Mesenchymal stem cell (in vitro differentiated cells and primary cell): ENCODE data around the gene FERMT2.

Source experiments
- DNase-seq: peaks from one replicate; pipeline ENCODE4 v3.0.0-alpha.2; 2013
- H2AFZ ChIP-seq: one replicate; pipeline ENCODE4 v1.6.1; 2013; ENCODE audit warnings: low read depth, mild to moderate bottlenecking, control low read depth, inconsistent platforms, low read length, moderate library complexity
- H2AK5ac ChIP-seq: 2 replicates; pipeline ENCODE4 v1.6.1; 2013; ENCODE audit warnings: low read length, moderate library complexity, mild to moderate bottlenecking, inconsistent platforms; ENCODE audit not compliant: severe bottlenecking
- H2BK120ac ChIP-seq: one replicate; pipeline ENCODE4 v1.6.1; 2013; ENCODE audit warnings: low read depth, mild to moderate bottlenecking, inconsistent platforms, low read length, moderate library complexity
- H2BK12ac ChIP-seq, 2 experiments: one replicate each; pipeline ENCODE4 v1.6.1; 2013; ENCODE audit warnings: inconsistent platforms in 2 of 2, low read length in 2 of 2, mild to moderate bottlenecking in 2 of 2, moderate library complexity in 2 of 2, control low read depth in 1 of 2
- H2BK15ac ChIP-seq: one replicate; pipeline ENCODE4 v1.6.1; 2013; ENCODE audit warnings: mild to moderate bottlenecking, low read depth, inconsistent platforms; ENCODE audit not compliant: poor library complexity, severe bottlenecking
- H2BK5ac ChIP-seq: 2 replicates; pipeline ENCODE4 v1.6.1; 2013; ENCODE audit warnings: low read depth, mild to moderate bottlenecking, low read length, control low read depth, inconsistent platforms; ENCODE audit not compliant: poor library complexity, severe bottlenecking
- H3K14ac ChIP-seq, 2 experiments: one replicate each; pipeline ENCODE4 v1.6.1; 2013; ENCODE audit warnings: inconsistent platforms in 2 of 2, low read length in 2 of 2, control low read depth in 1 of 2, mild to moderate bottlenecking in 1 of 2, moderate library complexity in 1 of 2
- H3K18ac ChIP-seq, 2 experiments: one replicate each; pipeline ENCODE4 v1.6.1; 2013; ENCODE audit warnings: inconsistent platforms in 2 of 2, low read length in 2 of 2, control low read depth in 1 of 2, low read depth in 1 of 2, mild to moderate bottlenecking in 1 of 2
- H3K23ac ChIP-seq, 2 experiments: one replicate each; pipeline ENCODE4 v1.6.1; 2013; ENCODE audit warnings: inconsistent platforms in 2 of 2, low read length in 2 of 2, mild to moderate bottlenecking in 2 of 2, moderate library complexity in 2 of 2, control low read depth in 1 of 2
- H3K27ac ChIP-seq: 2 replicates; pipeline ENCODE4 v1.5.1; 2013; ENCODE audit warnings: mild to moderate bottlenecking, moderate library complexity, low read length, control low read depth, inconsistent platforms; ENCODE audit not compliant: poor library complexity, severe bottlenecking
- H3K27me3 ChIP-seq, 2 experiments: 2 replicates each; pipeline versions ENCODE4 v1.6.1 to v1.7.0; 2013; ENCODE audit warnings: low read length in 2 of 2, mild to moderate bottlenecking in 2 of 2, moderate library complexity in 2 of 2, control low read depth in 1 of 2, inconsistent platforms in 1 of 2; ENCODE audit not compliant: control insufficient read depth in 1 of 2, insufficient read depth in 1 of 2
- H3K36me3 ChIP-seq, 2 experiments: 2 replicates each; pipeline versions ENCODE4 v1.6.1 to v1.7.0; 2013; ENCODE audit warnings: low read length in 2 of 2, control low read depth in 1 of 2, inconsistent platforms in 1 of 2, low read depth in 1 of 2, mild to moderate bottlenecking in 1 of 2; ENCODE audit not compliant: insufficient read depth in 2 of 2, control insufficient read depth in 1 of 2
- H3K4ac ChIP-seq, 2 experiments: one replicate each; pipeline ENCODE4 v1.6.1; 2013; ENCODE audit warnings: inconsistent platforms in 2 of 2, low read length in 2 of 2, mild to moderate bottlenecking in 2 of 2, moderate library complexity in 2 of 2, control low read depth in 1 of 2, low read depth in 1 of 2
- H3K4me1 ChIP-seq: 2 replicates; pipeline ENCODE4 v1.6.1; 2013; ENCODE audit warnings: low read depth, low read length, control low read depth; ENCODE audit not compliant: control insufficient read depth, insufficient read depth
- H3K4me2 ChIP-seq: 2 replicates; pipeline ENCODE4 v1.6.1; 2013; ENCODE audit warnings: low read length, mild to moderate bottlenecking, inconsistent platforms; ENCODE audit not compliant: poor library complexity, severe bottlenecking
- H3K4me3 ChIP-seq, 2 experiments: 2 replicates each; pipeline versions ENCODE4 v1.5.1 to v1.7.0; 2013; ENCODE audit warnings: low read length in 2 of 2, mild to moderate bottlenecking in 2 of 2, control low read depth in 1 of 2, low read depth in 1 of 2; ENCODE audit not compliant: insufficient read depth in 1 of 2
- H3K79me1 ChIP-seq: replicated peaks from 2 replicates; pipeline ENCODE4 v1.6.1; 2013; ENCODE audit warnings: mild to moderate bottlenecking, control low read depth, low read length, inconsistent platforms; ENCODE audit not compliant: poor library complexity, severe bottlenecking
- H3K9ac ChIP-seq: 2 replicates; pipeline ENCODE4 v1.7.0; 2013; ENCODE audit warnings: mild to moderate bottlenecking, low read length, moderate library complexity
- H3K9me3 ChIP-seq: 2 replicates; pipeline ENCODE4 v1.7.0; 2013; ENCODE audit warnings: mild to moderate bottlenecking, low read length; ENCODE audit not compliant: control insufficient read depth
- H4K8ac ChIP-seq: one replicate; pipeline ENCODE4 v1.6.1; 2013; ENCODE audit warnings: inconsistent platforms, mild to moderate bottlenecking, low read length, moderate library complexity
- H4K91ac ChIP-seq: one replicate; pipeline ENCODE4 v1.6.1; 2013; ENCODE audit warnings: mild to moderate bottlenecking, low read length, inconsistent platforms
- WGBS: methylation state at CpG from one replicate; pipeline ENCODE4 v1.1.7; 2013; ENCODE audit warnings: mixed read lengths; 5-methylcytosine and 5-hydroxymethylcytosine counted together

Gene FERMT2

DNA sequence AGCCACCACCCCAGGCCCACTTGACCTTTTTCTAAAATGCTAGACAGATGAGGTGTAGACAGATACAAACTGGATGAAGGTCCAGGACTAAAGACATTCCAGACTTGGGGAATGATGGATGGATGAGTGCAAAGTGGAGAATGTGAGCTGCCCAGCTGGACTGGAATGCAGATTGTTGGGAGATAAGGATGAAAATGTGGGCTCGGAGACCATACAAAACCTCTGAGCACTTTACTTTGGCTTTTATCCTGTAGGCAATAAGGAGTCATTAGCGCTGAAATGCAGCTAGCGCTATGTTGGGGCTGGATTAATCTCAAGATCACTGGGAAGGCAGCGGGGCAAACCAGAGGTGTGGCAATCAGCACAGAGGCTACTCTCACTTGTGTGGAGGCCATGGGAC lies 94.7 kb downstream of the FERMT2 start:
- H3K79me1 ChIP-seq = peaks cover 7% of the 10 kb centered on the region

DNA sequence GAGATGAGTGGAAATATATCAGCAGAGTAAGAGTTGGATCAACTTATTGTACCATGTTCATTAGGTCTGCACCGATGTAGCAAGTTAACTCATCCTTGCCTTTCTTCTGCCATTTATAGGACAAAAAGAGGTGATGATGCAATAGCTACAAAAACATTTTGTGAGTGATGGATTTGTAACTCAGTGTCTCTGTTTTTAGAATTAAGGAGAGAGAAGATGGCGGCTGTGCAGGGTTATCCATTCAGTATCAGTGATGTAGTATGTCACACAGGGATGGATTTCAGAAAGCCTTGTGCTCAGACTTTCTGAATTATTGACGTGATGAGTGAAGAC lies 97.4 kb downstream of the FERMT2 start:
- Histone ChIP-seq H3K23ac (no peak overlapping the region), H2BK5ac (no peak overlapping the region), H3K14ac (no peak overlapping the region), H3K9me3 (no peaks in the 10 kb centered on the region), H4K91ac (peak overlapping the region; percentile 28), H3K9ac (no peak overlapping the region), H2BK12ac (peak overlapping the region in 1 of 2 experiments; percentile 14), H2AFZ (no peak overlapping the region), H4K8ac (no peak overlapping the region), H3K79me1 (peaks cover 7% of the 10 kb centered on the region), H3K4me2 (no peak overlapping the region), H3K27me3 (no peaks in the 10 kb centered on the region), H2BK15ac (no peak overlapping the region), H3K36me3 (peaks cover 10 to 34% of the 10 kb centered on the region in 2 experiments), H3K4ac (no peak overlapping the region), H2BK120ac (no peak overlapping the region), H2AK5ac (no peak overlapping the region), H3K27ac (no peak overlapping the region), H3K4me1 (peaks cover 2% of the 10 kb centered on the region), H3K18ac (peak overlapping the region; percentile 11 to 78), H3K4me3 (no peak overlapping the region)
- no peak for DNase-seq
- 55% methylated on average over 3 of the region's 3 CpGs for WGBS

More for the DNA sequence above, 94.7 kb downstream of the FERMT2 start:
- no peak overlapping the region for H2AFZ ChIP-seq
- H3K9me3 ChIP-seq = no peaks in the 10 kb centered on the region
- peak overlapping the region; percentile 28 to 34 for H3K18ac ChIP-seq
- no peaks in the 10 kb centered on the region for H3K4me1 ChIP-seq
- no peak overlapping the region for H3K9ac ChIP-seq
- H3K27me3 ChIP-seq = no peaks in the 10 kb centered on the region
- no peak overlapping the region for H4K8ac ChIP-seq
- peak overlapping the region; percentile 39 for H4K91ac ChIP-seq
- H2BK15ac ChIP-seq = no peak overlapping the region
- H2BK12ac ChIP-seq = no peak overlapping the region
- 78% methylated on average over 4 of the region's 4 CpGs for WGBS
- no peak overlapping the region for H3K14ac ChIP-seq
- H2AK5ac ChIP-seq = no peak overlapping the region
- no peak for DNase-seq
- H3K4me2 ChIP-seq = no peak overlapping the region
- H3K23ac ChIP-seq = no peak overlapping the region
- no peak overlapping the region for H2BK120ac ChIP-seq
- peaks cover 10 to 58% of the 10 kb centered on the region in 2 experiments for H3K36me3 ChIP-seq
- no peak overlapping the region for H3K4me3 ChIP-seq
- H3K4ac ChIP-seq = peak overlapping the region in 1 of 2 experiments; percentile 22
- H2BK5ac ChIP-seq = no peak overlapping the region
- no peak overlapping the region for H3K27ac ChIP-seq

DNA sequence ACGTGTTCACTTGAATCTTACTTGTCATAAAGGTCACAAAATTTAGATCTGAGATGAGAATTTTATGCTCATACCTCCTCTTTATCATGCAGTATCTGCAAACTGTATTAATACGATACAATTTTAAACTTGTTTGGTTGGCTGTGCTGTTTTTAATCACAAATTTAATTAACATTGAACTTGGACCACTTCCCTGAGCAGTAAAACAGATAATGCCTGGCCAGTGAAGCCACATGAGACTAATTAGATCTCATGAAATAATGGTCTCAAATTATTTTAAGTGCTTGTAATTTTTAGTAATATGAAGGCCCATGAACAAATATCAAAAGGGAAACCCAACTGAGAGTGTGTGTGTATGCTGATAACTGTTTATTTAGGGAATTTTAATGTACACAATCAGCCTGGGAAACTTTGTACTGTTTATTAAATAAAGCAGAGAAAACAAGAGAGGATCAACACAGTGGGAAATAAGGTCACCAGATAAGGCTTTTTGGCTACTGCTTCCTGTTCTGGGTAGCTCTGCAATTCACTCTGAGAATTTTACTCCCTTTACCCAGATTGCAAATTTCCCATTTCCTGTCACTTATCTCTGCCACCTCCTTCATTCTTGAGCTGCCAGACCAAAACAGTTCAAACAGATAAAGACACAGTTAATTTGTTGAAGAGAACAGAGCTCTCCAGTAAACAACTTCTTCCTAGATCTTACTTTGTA lies 97.9 kb downstream of the FERMT2 start:
- H3K36me3 ChIP-seq = peaks cover 7 to 29% of the 10 kb centered on the region in 2 experiments
- H2BK15ac ChIP-seq = no peak overlapping the region
- H4K91ac ChIP-seq = no peak overlapping the region
- H3K9ac ChIP-seq = no peak overlapping the region
- no peak overlapping the region for H2AK5ac ChIP-seq
- peaks cover 6% of the 10 kb centered on the region for H3K79me1 ChIP-seq
- no peak overlapping the region for H3K18ac ChIP-seq
- no peak overlapping the region for H2BK120ac ChIP-seq
- H2BK12ac ChIP-seq = no peak overlapping the region
- H4K8ac ChIP-seq = no peak overlapping the region
- DNase-seq = peak; percentile 43
- H3K4me2 ChIP-seq = no peak overlapping the region
- no peak overlapping the region for H2BK5ac ChIP-seq
- no peak overlapping the region for H3K27ac ChIP-seq
- H2AFZ ChIP-seq = no peak overlapping the region
- H3K4ac ChIP-seq = no peak overlapping the region
- no peak overlapping the region for H3K14ac ChIP-seq
- no peak overlapping the region for H3K23ac ChIP-seq
- H3K9me3 ChIP-seq = no peaks in the 10 kb centered on the region
- peaks cover 2% of the 10 kb centered on the region for H3K4me1 ChIP-seq
- H3K4me3 ChIP-seq = no peak overlapping the region
- WGBS = no CpG with 5 or more reads among the region's 2 CpGs
- H3K27me3 ChIP-seq = no peaks in the 10 kb centered on the region

DNA sequence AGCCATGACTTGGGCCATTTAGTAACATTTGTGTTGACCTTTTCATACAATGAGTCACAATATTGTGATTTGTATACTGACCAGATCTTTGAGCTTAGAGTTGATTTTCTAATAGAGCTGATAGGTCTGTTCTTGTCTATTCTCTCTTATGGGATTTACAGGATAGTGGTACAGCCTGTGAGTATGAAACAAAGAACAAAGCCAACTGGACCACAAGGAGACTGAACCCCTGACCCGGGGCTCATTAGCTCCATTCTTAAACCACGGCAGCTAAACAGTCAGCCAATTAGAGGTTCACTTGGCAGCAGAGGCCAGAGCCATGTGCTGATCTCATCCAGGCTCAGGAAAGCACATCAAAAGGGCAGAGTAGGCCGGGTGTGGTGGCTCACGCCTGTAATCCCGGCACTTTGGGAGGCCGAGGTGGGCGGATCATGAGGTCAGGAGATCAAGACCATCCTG lies 100.4 kb downstream of the FERMT2 start:
- Histone ChIP-seq H3K9ac (no peak overlapping the region), H4K91ac (peak overlapping the region; percentile 61), H3K4me1 (peaks cover 2% of the 10 kb centered on the region), H2BK12ac (peak overlapping the region in 1 of 2 experiments; percentile 77), H2AK5ac (no peak overlapping the region), H3K27me3 (no peaks in the 10 kb centered on the region), H3K27ac (no peak overlapping the region), H3K23ac (no peak overlapping the region), H3K79me1 (no peaks in the 10 kb centered on the region), H2BK120ac (no peak overlapping the region), H2AFZ (no peak overlapping the region), H3K4ac (peak overlapping the region in 1 of 2 experiments; percentile 61), H3K9me3 (no peaks in the 10 kb centered on the region), H3K4me2 (no peak overlapping the region), H2BK5ac (no peak overlapping the region), H2BK15ac (no peak overlapping the region), H3K18ac (peak overlapping the region; percentile 37 to 89), H3K4me3 (no peak overlapping the region), H3K14ac (no peak overlapping the region), H4K8ac (peak overlapping the region; percentile 41), H3K36me3 (peaks cover 0 to 8% of the 10 kb centered on the region in 2 experiments)
- no peak for DNase-seq
- WGBS = 81% methylated on average over 7 of the region's 7 CpGs
